PC-3 (cell line): ENCODE results near the gene TMEM91.

Experiments used
- CTCF ChIP-seq: fragments of 300-600 bp; sonication (generic); conservative IDR thresholded peaks from 2 replicates; pipeline ENCODE4 v1.5.1; 2017; ENCODE audit warnings: antibody characterized with exemption, low read depth, mild to moderate bottlenecking, low read length
- EZH2 ChIP-seq: fragments of 300-600 bp; sonication (generic); IDR thresholded peaks from one replicate; pipeline ENCODE4 v1.6.1; 2017; ENCODE audit warnings: antibody characterized with exemption, mild to moderate bottlenecking, low read length; ENCODE audit not compliant: unreplicated experiment

- TF ChIP-seq CTCF, result peak; percentile 59
- no peak for TF ChIP-seq EZH2
Observed at GRCh38 chr19:41352609-41353465, 23.5 kb upstream of the TMEM91 start.
